NAMALWA (cell line): Measurements from ENCODE around the gene C5orf34.
"Not testable (repeated sequence)": the region's sequence is repeated elsewhere in the genome, so short reads cannot be mapped to it uniquely, and the experiment has no call there.

ENCODE experiments used
- DNase-seq: peaks from one replicate; pipeline ENCODE4 v3.0.0-alpha.2; 2015; ENCODE audit warnings: low spot score

The C5orf34 gene, protein sequence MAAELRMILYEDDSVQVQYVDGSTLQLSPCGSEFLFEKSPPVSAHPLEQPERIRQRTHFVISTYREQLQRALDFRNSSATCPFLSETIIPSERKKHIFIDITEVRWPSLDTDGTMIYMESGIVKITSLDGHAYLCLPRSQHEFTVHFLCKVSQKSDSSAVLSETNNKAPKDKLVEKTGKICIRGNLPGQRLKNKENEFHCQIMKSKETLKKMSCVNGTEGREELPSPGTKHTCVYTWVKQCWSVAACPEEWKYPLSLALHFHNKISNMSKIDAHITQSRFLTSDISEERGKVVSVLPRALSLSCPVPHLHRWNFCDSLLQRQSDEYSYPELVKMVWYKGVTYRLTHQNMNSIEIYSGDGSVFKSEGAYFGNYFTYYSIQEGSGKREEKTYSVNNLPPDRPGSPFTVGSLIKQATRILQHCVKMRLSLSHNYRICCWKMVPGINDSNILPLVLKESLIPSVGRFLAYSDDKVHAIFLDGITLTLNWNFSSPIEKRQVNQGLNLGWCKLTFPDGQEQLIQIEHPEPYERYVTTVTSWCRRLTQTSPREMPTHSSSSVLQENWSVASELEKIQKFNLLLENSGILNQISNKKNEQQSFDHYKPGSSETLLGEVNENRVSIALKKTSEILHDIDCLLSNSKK

DNA sequence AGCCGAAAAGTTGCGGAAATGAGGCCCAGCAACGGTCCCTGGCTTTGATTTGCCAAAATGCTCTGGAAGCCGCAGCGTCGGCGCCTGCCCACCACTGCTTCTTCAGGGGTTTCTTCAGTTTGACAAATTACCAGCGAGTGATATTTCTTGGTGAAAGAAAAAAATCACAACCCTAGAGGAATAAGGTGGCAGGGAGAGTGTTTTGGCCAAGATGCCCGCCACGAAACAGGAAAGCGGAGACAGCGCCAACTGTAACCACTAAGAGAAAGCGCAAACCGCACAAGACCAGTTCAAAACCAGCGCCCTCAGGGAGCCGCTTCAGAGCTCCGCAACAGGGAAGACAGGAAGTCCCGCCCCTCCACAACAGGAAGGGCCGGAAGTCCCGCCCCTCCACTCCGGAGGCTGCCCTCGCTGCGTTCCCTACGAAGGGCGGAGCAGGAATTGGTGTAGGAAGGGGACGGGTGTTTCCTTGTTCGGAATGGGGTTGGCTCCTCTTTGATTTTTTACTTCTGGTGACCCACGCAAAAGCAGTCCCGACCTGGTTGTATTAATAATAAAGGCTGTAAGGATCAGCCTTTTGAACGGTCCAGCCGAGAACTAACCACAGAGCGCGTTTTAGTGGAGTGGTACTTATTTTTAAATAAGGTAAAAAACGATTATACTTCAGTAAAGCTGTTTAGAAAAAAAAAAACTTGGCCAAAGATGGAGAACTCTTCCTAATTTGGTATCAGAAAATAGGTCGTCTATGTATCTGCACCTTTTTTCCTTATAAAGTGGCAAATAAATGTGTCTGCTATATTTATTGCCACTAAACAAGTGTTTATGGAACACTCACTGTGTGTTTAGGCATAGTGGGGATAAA lies at the start of gene C5orf34:
Gene C5orf34 (minus strand): TSS at position 333 of the 862 bp plus-strand sequence. CDS start 5,809 bp downstream, outside the sequence.
- peak; percentile 97 for DNase-seq

DNA sequence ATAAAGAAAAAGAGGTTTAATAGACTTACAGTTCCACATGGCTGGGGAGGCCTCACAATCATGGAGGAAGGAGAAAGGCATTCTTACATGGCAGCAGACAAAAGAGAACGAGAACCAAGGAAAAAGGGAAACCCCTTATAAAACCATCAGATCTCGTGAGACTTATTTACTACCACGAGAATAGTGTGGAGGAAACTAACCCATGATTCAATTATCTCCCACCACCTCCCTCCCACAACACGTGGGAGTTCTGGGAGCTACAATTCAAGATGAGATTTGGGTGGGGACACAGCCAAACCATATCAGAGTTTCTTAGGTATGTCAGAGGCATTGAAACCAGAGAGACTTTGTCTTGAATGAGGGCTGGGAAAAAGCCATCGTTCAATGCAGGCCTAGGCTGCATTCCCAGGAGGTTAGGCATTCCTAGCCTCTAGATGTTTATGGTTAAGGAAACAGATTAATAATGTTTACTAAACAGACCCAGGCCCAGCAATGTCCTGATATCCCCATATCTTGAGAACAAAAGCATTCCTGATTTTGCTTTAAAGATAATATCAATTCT lies 49.4 kb upstream of the C5orf34 start:
- DNase-seq = no peak

DNA sequence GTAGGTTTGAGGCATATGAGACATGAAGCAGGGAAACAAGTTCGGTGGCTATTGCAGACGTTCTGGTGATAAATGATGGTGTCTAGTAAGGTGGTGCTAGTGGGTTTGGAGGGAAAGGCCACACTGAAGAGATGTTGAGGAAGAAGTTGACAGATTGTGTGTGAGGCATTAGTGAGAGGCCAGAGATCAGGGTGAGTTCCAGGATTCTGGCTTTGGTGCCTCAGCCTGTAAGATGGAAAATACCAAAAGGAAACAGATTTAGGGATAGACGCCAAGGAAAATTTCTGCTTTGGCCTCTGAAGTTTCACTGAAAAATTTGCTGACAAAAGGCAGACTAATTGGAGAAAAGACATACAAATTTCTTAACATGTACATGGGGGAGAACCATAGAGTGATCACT lies 48.4 kb upstream of the C5orf34 start:
- no peak for DNase-seq

DNA sequence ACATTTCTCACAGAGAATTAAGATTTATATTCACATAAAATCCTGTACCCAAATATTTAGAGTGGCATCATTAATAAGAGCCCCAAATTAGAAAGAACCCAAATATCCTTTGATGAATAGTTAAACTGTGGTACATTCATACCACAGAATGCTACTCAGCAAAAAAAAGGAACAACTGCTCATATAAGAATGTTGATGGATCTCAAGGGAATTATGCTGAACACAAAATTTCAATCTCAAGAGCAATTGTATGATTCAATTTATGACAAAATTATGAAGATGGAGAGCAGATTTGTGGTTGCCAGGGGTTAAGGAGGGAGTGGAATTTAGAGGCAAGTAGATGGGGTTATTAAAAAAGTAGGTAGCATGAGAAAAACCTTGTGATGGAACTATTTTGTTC lies 46.4 kb upstream of the C5orf34 start:
- no peak for DNase-seq

DNA sequence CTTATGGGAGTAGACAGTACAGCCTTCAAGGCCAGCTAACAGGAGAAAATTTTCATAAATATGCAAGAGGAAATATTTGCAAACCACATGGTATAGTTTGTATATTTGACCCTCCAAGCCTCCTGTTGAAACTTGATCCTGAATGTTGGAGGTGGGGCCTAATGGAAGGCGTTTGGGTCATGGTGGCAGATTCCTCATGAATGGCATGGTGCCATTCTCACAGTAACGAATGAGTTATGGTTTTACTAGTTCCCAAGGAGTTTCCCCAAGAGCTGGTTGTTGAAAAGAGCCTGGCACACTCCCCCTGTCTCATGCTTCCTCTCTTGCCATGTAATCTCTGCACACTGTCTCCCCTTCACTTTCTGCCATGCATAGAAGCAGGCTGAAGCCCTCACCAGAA lies 45.2 kb upstream of the C5orf34 start:
- DNase-seq = no peak

DNA sequence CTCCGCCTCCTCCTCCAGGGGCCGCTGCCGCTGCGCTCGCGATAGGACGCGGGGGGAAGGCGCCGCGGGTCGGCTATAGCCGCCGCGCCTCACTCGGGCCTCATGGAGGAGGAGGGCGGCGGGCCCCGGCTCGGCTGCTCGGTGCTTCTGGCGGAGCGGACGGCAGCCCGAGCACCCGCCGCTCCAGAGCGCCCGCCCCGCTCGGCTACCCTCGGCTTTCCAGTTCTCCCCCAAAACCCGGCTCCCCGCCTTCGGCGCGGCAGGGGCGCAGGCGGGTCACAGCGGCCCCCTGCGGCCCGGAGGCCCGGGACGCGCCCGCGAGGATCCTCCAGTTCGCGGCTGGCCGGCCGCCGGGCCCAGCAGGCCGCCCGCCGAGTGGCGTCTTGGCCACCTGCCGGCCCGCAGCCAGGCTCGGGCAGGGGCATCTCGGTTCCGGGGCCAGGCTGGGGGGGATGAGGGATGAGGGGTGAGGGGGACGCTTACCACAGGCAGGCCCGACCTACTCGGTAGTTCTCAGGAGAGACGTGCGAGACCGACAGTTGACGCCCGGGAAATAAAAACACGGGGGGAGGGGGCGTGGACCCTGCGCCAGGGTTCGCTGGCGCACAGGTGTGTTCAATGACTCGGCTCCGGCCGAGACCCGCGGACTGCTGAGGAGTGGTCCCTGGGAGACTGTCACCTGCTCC lies 42.1 kb upstream of the C5orf34 start, which contains the start of gene PAIP1:
Gene PAIP1 (minus strand): TSS at position 221 of the 686 bp plus-strand sequence. CDS start 231 bp downstream, outside the sequence.
- DNase-seq = peak; percentile 93

DNA sequence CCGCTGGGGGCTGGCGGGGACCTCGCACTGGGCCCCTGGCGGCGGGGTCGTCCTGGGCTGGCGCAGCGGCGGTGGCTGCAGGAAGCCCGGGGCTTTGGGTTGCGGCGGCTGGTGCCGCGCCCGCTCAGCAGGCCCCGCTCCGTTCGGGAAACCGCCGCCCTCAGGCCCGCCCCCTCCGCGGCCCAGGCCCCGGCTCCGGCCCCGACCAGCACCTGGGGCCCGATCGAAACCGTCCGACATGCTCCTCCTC lies 41.6 kb upstream of the C5orf34 start:
- not testable (repeated sequence) for DNase-seq

DNA sequence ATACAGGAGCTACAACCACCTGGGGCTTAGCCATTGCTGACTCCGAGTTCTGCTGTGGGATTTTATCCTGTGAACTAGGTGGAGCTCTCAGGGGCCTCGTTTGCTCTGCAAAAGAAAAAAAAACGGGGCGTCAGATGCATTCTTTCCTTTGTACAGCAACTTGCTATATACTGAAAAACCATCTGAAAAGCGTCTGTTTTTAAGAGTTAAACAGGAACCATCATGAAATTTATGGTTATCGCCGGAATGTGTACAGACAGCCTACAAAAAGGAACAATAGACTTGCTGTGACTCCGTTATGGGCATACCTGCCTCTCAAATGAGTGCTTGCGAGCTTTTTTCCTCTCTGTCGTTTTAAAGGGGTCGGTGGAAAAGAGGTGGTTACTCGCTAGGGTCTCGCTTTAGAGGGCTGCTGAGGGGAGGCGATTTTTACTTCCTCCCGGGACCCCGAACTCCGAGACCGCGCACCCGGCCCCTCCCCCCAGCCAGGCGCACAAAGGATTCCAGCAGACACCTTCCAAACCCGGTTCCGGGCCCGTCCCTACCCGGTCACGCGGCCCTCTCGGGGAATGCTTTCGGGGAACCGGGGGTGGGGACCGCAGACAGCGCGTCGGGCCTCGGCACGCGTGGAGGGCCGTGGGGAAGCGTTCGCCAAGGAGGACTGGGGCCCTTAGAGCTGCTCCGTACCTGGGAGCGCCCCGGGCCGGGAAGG lies 41.1 kb upstream of the C5orf34 start:
- DNase-seq = peak; percentile 70

DNA sequence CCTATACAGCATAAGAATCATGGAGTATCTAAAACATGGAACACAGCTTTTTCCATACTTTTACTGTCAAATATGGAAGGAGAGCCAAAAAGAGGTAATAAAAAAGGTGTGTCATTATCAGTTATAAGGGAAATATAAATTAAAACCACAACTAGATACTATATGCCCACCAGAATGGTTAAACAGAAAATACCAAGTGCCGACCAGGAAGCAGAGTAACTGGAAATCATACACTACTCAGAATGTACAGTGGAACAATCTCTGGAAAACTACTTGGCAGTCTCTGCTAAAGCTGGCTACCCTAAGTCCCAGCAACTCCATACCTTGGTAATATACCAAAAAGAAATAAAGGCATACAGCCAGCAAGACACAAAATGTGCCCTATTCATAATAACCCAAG lies 39.5 kb upstream of the C5orf34 start:
- no peak for DNase-seq

DNA sequence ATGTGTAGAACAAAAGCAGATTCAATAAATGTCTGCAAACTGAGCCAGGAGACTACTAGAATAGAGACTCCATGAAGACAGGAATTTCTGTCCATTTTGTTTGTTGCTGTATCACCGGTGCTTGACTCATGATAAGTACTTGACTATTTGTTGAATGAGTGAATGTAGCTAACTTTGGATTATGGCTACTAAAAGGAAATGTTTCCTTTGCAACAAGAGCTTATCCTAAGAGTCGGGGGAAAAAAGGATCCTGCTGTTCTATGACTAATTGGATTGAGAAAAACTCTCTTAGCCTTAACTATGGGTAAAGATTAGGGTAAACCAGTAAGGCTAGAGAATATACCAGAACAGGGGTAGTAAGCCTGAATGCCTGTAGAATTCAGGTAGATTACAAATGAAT lies 38.4 kb upstream of the C5orf34 start:
- no peak for DNase-seq

DNA sequence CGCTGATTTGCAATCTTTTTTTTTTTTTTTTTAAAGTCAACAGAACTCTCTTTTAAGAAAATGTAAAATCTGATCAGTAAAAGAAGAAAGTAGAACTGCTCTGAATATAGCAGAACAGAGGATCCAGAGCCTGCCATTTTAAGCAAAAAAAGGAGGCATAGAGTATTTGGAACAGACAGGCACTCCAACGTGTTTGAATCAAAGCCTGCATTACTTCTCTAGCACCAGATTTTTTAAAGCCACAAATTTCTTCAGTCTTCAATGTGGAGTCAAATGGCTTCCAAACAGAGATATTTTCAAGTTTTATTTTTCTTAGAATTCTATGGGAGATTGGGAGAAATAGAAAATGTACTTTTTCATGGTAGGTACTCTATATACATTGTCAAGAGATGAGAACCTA lies 36.8 kb upstream of the C5orf34 start:
- no peak for DNase-seq

DNA sequence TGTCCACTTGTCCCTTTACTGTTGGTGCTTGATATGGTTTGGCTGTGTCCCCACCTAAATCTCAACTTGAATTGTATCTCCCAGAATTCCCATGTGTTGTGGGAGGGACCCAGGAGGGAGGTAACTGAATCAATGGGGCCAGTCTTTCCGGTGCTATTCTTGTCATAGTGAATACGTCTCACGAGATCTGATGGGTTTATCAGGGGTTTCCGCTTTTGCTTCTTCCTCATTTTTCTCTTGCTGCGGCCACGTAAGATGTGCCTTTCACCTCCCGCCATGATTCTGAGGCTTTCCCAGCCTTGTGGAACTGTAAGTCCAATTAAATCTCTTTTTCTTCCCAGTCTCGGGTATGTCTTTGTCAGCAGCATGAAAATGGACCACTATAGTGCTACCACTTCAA lies 34.3 kb upstream of the C5orf34 start:
- DNase-seq = not testable (repeated sequence)

DNA sequence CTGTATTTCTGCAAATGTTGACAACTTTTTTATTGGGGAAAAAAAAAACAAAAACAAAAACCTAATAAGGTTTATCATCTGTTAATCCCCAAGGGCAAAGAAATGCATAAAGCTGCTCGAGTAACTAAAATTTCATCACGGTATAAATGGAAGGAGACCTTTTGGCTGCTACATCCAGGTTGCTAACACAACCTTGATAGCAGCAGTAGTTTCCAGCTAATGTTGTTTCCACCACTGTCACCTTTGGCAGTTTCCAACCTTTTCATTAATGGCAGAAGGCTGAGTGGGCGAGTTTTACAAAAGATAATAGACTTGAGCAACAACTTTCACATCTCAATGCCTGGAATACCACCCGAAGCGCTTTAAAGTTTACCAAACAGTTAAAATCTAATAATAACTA lies 33.4 kb upstream of the C5orf34 start:
- DNase-seq = no peak

DNA sequence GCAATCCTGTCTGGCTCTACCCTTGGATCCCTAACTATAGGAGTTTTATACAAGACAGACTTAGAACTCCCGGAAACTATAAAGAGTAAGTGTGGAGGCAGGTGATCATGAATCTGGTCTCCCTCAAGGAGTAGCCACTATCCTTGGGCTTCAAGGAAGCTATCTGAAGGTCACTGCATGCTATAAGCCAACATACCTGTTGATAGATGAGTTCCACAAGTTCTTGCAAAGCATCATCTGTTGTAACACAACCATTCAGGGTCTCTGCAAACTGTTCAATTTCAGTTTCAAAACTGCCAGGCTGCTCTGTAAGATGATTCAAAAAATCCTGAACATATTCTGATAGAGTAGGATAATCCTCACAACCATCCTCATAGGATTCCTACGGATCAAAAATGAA lies 32.6 kb upstream of the C5orf34 start:
- no peak for DNase-seq

DNA sequence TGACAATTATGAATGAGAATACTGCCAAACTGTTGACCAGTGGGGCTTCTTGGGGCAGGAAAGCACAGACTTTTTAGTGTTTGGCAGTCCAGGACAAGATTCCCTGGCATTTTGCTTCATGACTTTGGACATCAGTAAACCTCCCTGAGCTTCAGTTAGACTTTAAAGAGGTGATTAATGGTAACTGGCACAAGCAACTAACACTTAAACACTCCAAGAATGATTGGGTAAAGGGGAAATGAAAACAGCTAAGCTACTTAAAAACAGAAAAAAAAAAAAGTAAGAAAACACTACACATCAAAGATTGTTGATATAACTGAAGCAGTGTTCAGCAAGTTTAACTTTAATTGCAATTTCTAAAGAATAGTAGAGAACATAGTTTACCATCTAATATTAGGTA lies 28.5 kb upstream of the C5orf34 start:
- DNase-seq = no peak

DNA sequence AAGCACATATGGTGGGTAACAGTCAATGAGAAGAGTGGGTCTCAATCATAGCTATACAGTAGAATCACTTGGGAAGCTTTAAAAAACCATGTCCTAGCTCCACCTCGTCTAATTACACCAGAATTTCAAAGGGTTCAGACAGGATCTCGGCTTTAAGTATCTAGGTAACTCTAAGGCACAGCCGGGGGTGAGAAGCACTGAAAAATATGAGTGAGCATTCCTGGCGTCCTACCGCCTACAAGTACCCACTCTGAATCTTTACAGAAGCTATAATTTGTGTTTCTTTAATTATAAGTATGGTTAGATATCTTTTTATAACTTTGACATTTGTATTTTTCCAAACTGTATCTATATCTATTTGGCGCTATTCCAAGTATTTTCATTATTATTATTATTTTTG lies 25.8 kb upstream of the C5orf34 start:
- no peak for DNase-seq

DNA sequence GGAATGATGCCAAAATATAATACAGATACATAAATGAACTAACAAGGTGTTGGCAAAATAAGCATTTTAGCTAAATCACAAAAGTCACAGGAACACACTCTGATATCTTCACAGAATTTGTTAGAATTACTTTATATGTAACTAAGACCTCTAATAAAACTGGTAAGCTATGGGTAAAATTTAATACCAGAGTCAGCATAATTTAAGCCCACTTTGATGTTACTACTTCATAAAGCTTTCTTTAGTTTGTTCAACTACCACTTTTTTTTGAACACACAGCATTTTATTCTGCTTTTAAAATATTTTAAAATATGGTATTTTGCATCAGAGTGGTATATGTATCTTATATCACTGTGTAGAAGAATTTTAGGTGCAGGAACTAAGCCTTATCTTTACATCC lies 22.0 kb upstream of the C5orf34 start:
- DNase-seq = no peak

DNA sequence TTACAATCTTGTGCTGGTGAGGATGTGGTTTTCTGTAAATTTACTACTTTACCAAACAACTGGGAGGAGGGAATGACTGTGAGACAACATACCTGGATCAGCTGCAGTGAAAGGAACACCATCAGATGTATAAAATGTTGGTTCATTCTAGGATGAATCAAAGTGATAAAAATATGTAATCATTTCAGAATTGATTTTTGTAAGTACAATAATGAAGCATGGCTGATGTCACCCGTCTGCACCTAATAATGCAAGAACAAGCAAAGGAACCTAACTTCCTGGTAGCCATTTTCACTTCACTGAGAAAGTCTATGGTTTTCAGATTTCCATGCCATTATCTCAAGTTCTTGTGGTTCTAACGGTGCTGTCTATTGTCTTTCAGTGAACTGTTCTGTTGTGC lies 18.7 kb upstream of the C5orf34 start:
- no peak for DNase-seq

DNA sequence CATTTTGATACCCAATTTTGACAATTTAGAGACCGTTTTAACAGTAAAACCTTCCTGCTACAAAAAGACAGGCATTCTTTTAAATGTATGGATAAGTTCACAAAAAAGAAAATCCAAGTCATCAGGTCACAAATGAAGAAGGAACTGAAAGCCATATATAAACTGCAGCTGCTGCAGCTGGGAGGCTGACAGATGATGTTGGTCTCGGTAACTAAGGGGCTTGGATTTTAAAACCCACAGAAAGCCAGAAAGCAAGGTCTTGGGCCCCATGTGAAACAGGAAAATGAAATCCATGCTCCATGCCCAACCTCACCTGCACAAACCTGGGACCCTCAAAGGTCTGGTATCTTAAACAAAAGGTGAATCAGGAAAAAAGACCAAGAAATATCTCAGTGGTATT lies 15.7 kb upstream of the C5orf34 start:
- peak; percentile 25 for DNase-seq

DNA sequence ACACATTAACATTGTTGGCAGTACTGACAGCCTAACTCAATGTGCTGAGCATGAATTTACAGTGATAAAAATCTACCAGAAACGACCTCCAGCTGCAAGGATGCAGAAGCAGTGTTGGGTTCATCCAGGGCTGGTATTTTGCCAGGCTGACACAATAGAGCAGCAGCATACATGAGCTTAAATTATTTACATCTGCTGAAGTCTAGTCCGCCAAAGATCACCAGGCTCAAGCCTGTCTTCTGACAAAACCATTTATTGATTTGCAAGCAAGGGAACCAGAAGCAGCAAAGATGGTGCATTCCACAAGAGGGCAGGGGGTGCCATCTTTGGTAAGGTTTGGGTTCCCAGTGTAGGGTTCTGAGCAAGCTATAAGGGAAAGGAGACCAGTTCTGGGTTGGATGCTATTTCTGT lies 8.7 kb upstream of the C5orf34 start:
- no peak for DNase-seq

DNA sequence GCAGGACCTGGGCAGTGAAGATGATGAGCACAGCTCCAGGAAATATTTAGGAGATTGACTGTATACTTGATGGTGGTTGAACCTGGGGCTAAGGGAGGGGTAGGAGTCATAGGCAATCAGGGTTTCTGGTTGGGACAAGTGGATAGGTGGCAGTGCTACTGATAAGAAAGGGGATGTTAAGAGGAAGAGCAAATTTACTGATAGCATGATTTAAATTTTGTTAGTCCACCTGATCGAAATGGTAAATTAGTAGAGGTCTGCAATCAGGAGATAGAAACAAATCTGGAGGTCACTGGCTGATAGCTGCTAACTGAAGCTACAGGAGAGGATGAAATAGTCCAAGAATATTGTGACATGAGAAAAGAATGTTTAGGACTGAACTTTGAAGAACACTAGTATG lies 5.7 kb upstream of the C5orf34 start:
- no peak for DNase-seq
